ENCODE results near the gene RLN3. TPM values are rescaled to one million over a fixed set of nuclear protein-coding genes. Genes with fewer than 3 reads are reported as not detected.
"Not testable (repeated sequence)": the region's sequence is repeated elsewhere in the genome, so short reads cannot be mapped to it uniquely, and the experiment has no call there.

RLN3 gene
- polyA plus RNA-seq, 1 of the 3 experiments (the other 2 are of a cell fraction): not detected

- Histone ChIP-seq H3K36me3 (replicated peaks in 1 of 2; ENCODE audit: control insufficient read depth in 1 of 2, insufficient read depth in 2 of 2, low read length in 1 of 2) (no peaks in the 10 kb centered on the region), H3K27me3 (ENCODE audit: insufficient read depth) (no peaks in the 10 kb centered on the region), H2AFZ (ENCODE audit: low read depth) (no peak overlapping the region), H4K20me1 (ENCODE audit: insufficient read depth) (no peaks in the 10 kb centered on the region), H3K79me2 (ENCODE audit: insufficient read depth) (no peaks in the 10 kb centered on the region), H3K27ac (ENCODE audit: low read depth in 2 of 2, low read length in 1 of 2) (no peak overlapping the region), H3K9ac (no peak overlapping the region), H3K9me3 (no peaks in the 10 kb centered on the region), H3K9me2 (no peaks in the 10 kb centered on the region), H3K4me1 (ENCODE audit: control insufficient read depth in 1 of 2, insufficient read depth in 2 of 2, low read depth in 1 of 2, low read length in 1 of 2) (no peaks in the 10 kb centered on the region), H3F3A (replicated peaks; ENCODE audit: insufficient read depth) (no peaks in the 10 kb centered on the region), H3K4me2 (no peak overlapping the region), H3K4me3 (ENCODE audit: low read depth in 2 of 2, low read length in 1 of 2) (no peak overlapping the region)
- POLR2A ChIA-PET: interaction anchor here (0.7 kb wide), 1 partner anchor 27 kb away, joined by 6 read pairs; no protein-coding TSS in a partner anchor
- 96% methylated on average over 4 of the region's 4 CpGs for WGBS (ENCODE audit: low lambda C conversion rate)
- no peak for DNase-seq
- CTCF ChIA-PET: interaction anchor here (1.2 to 4.5 kb wide), 4 partner anchors 9 to 25 kb away, joined by 4 to 34 read pairs (median 4); no protein-coding TSS in a partner anchor
- TF ChIP-seq FOSL2 (IDR thresholded peaks at IDR 0.05; ENCODE audit: borderline replicate concordance, low read depth) (no peak), MEF2A (IDR thresholded peaks at IDR 0.05; ENCODE audit: borderline replicate concordance, low read depth) (no peak), USF2 (IDR thresholded peaks at IDR 0.05; ENCODE audit: borderline replicate concordance, low read depth, low read length) (no peak), RCOR1 (IDR thresholded peaks at IDR 0.05; ENCODE audit: low read length) (no peak), YY1 (IDR thresholded peaks at IDR 0.05; ENCODE audit: low read depth) (no peak), PBX3 (IDR thresholded peaks at IDR 0.05) (no peak)
Observed at GRCh38 chr19:14050512-14050911, 22.6 kb downstream of the RLN3 start.

- H3K9me3 ChIP-seq; H3K9ac ChIP-seq; H4K20me1 ChIP-seq (ENCODE audit: insufficient read depth); H3K9me2 ChIP-seq; H2AFZ ChIP-seq (ENCODE audit: low read depth); H3K79me2 ChIP-seq (ENCODE audit: insufficient read depth); DNase-seq; H3K4me2 ChIP-seq; H3K4me1 ChIP-seq (ENCODE audit: control insufficient read depth in 1 of 2, insufficient read depth in 2 of 2, low read depth in 1 of 2, low read length in 1 of 2); POLR2A ChIA-PET; H3K27ac ChIP-seq (ENCODE audit: low read depth in 2 of 2, low read length in 1 of 2); H3K27me3 ChIP-seq (ENCODE audit: insufficient read depth); H3K36me3 ChIP-seq (replicated peaks in 1 of 2; ENCODE audit: control insufficient read depth in 1 of 2, insufficient read depth in 2 of 2, low read length in 1 of 2); H3F3A ChIP-seq (replicated peaks; ENCODE audit: insufficient read depth); H3K4me3 ChIP-seq (ENCODE audit: low read depth in 2 of 2, low read length in 1 of 2): not testable (repeated sequence)
- CTCF ChIA-PET: interaction anchor here (1.2 to 4.5 kb wide), 5 partner anchors 8 to 24 kb away, joined by 4 to 34 read pairs (median 5); no protein-coding TSS in a partner anchor
- WGBS (ENCODE audit: low lambda C conversion rate): 94% methylated on average over 11 of the region's 11 CpGs
Observed at GRCh38 chr19:14050961-14051360, 23.0 kb downstream of the RLN3 start.

- 70% methylated on average over 4 of the region's 9 CpGs for WGBS (ENCODE audit: low lambda C conversion rate)
- TF ChIP-seq MEF2A (IDR thresholded peaks at IDR 0.05; ENCODE audit: borderline replicate concordance, low read depth) (no peak), EZH2phosphoT487 (IDR thresholded peaks at IDR 0.05; ENCODE audit: borderline replicate concordance, low read depth) (no peak), SIN3A (IDR thresholded peaks at IDR 0.05; ENCODE audit: borderline replicate concordance, low read depth, low read length) (no peak), CHD2 (IDR thresholded peaks at IDR 0.05; ENCODE audit: low read length, partially characterized antibody) (no peak), RXRA (IDR thresholded peaks at IDR 0.05; ENCODE audit: borderline replicate concordance, low read depth) (no peak), GABPA (IDR thresholded peaks at IDR 0.05; ENCODE audit: low read depth) (no peak), POLR2AphosphoS5 (IDR thresholded peaks at IDR 0.05; ENCODE audit: low read depth, low read length) (no peak), RAD21 (IDR thresholded peaks at IDR 0.05; ENCODE audit: low read length) (no peak), TCF12 (IDR thresholded peaks at IDR 0.05) (no peak), REST (IDR thresholded peaks at IDR 0.05; ENCODE audit: low read depth, low read length) (no peak), FOXM1 (IDR thresholded peaks at IDR 0.05; ENCODE audit: low read depth) (no peak), RFX5 (IDR thresholded peaks at IDR 0.05; ENCODE audit: low read length) (no peak), TEAD4 (IDR thresholded peaks at IDR 0.05; ENCODE audit: borderline replicate concordance, insufficient read depth) (no peak), ELF1 (IDR thresholded peaks at IDR 0.05) (no peak)
Observed at GRCh38 chr19:14051980-14052379, 24.0 kb downstream of the RLN3 start.

More at GRCh38 chr19:14051980-14052379, 24.0 kb downstream of the RLN3 start:
- no peaks in the 10 kb centered on the region for H3K27me3 ChIP-seq (ENCODE audit: insufficient read depth)
- H2AFZ ChIP-seq (ENCODE audit: low read depth): no peak overlapping the region
- peaks cover 8% of the 10 kb centered on the region for H3F3A ChIP-seq (replicated peaks; ENCODE audit: insufficient read depth)
- POLR2A ChIA-PET: no interaction called here
- CTCF ChIA-PET: interaction anchor here (1.1 to 3.0 kb wide), 6 partner anchors 9 to 171 kb away, joined by 3 to 15 read pairs (median 5); partner anchors contain the start of gene MISP3
- H3K79me2 ChIP-seq (ENCODE audit: insufficient read depth): no peaks in the 10 kb centered on the region
- no peak overlapping the region for H3K4me2 ChIP-seq
- no peak overlapping the region for H3K4me3 ChIP-seq (ENCODE audit: low read depth in 2 of 2, low read length in 1 of 2)
- no peaks in the 10 kb centered on the region for H3K9me2 ChIP-seq
- no peaks in the 10 kb centered on the region for H3K36me3 ChIP-seq (replicated peaks in 1 of 2; ENCODE audit: control insufficient read depth in 1 of 2, insufficient read depth in 2 of 2, low read length in 1 of 2)
- H3K4me1 ChIP-seq (ENCODE audit: control insufficient read depth in 1 of 2, insufficient read depth in 2 of 2, low read depth in 1 of 2, low read length in 1 of 2): no peaks in the 10 kb centered on the region; a peak in 1 of 4 replicates
- H3K9me3 ChIP-seq: no peaks in the 10 kb centered on the region
- H3K9ac ChIP-seq: no peak overlapping the region
- H4K20me1 ChIP-seq (ENCODE audit: insufficient read depth): no peaks in the 10 kb centered on the region
- no peak overlapping the region for H3K27ac ChIP-seq (ENCODE audit: low read depth in 2 of 2, low read length in 1 of 2)
- DNase-seq: peak; percentile 11
